ENCODE results near the gene BAIAP3.

BAIAP3 gene

DNA sequence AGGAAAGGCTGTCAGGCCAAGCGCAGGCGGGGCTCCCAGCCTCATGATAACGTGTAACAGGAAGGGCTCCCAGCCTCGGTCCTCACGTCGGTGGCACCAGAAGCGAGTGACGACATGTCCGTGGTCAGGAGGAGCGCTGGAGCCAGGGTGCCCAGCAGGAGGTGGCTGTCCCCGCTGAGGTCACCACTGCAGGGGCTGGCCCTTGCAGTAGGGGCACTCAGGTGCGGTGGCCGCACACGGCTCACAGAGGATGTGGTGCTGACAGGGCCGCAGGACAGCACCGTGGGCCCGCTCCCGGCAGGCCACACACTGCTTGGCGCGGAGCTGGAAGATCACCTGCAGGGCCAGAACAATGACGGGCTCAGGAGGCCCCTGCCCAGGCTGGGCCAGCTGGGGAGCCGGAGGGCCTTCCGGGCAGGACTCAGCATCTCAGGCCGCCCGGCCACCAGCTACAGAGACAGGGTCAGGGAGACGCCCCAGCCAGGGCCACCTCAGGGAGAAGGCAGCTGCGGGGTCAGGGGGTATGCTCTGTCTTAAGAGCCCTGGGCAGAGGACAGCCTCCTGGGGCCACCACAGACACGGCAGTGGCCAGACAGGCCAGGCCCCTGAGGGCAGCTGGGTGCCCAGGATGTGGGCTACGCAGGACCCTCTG is 32.7 kb downstream of the BAIAP3 start:
- no peak for DNase-seq (ENCODE audit: extremely low read depth in 1 of 2, low read depth in 1 of 2)

GRCh38 chr16:1366712-1367299 is 33.4 kb downstream of the BAIAP3 start:
- no peak for DNase-seq (ENCODE audit: extremely low read depth in 1 of 2, low read depth in 1 of 2)

GRCh38 chr16:1367486-1368174 is 34.2 kb downstream of the BAIAP3 start:
- DNase-seq (ENCODE audit: extremely low read depth in 1 of 2, low read depth in 1 of 2), result no peak

DNA sequence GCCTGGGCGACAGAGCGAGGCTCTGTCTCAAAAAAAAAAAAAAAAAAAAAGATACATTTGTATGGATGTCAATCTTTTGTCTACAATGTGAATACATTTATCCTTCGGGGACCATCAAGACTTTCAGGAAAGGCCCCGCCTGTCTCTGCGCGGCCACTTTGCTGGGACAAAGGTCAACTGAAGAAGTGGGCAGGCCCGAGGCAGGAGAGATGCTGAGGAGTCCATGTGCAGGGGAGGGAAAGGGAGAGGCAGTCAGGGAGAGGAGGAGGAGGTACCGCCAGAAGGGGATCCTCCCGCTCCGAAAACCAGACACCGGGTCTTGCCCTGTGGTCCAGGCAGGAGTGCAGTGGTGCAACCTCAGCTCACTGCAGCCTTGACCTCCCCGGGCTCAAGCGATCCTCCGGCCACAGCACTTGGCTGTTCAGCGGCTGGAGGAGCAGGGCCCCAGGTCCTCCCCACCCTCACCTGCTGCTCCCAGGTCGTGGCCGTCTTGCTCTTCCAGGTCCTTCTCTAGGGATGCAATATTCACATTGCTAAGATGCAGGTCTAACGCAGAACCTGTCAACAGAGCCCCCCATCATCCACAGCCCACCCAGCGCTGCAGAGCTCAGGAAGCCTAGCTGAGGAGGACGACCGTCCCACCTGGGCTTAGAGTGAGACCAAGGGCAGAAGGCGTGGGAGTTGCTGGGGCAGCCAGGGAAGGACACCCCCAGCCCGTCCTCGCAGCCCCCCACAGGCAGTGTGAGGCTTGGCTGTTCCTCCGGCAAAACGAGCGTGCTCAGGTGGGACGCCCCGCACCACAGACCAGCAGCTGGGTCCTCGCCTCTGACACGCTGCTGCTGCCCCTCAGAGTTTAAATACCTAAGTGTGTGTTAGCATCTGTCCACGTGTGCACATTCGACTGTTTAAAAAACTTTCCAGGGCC is 37.9 kb downstream of the BAIAP3 start:
- DNase-seq (ENCODE audit: extremely low read depth in 1 of 2, low read depth in 1 of 2), result no peak

DNA sequence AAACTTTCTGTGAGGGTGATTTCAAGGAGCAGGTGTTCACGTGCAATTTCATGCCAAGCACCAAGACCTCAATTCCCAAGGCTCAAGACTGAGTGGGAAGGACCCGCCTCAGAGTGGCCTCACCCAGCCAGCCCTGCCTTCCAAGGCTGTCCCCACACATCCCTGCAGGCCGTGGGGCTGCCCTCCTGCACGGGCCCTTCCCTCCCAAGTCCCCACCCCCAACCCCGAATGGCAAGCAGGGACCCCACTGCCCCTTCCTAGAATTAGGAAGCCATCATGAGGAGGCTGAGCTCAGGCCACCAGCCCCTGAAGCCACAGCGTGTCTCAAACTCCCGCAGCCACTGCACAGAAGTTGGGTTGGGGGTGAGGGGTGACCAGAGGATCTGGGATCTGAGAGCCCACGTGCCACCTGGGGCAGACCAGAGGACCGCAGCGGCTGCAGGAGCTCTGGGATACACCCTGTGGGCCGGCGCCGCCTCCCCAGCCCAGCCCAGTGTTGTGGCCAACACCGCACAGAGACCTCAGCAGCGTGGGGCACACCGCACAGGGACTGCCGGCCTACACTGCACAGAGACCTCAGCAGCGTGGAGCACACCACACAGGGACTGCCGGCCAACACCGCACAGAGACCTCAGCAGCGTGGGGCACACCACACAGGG is 39.0 kb downstream of the BAIAP3 start:
- DNase-seq (ENCODE audit: extremely low read depth in 1 of 2, low read depth in 1 of 2), result no peak

DNA sequence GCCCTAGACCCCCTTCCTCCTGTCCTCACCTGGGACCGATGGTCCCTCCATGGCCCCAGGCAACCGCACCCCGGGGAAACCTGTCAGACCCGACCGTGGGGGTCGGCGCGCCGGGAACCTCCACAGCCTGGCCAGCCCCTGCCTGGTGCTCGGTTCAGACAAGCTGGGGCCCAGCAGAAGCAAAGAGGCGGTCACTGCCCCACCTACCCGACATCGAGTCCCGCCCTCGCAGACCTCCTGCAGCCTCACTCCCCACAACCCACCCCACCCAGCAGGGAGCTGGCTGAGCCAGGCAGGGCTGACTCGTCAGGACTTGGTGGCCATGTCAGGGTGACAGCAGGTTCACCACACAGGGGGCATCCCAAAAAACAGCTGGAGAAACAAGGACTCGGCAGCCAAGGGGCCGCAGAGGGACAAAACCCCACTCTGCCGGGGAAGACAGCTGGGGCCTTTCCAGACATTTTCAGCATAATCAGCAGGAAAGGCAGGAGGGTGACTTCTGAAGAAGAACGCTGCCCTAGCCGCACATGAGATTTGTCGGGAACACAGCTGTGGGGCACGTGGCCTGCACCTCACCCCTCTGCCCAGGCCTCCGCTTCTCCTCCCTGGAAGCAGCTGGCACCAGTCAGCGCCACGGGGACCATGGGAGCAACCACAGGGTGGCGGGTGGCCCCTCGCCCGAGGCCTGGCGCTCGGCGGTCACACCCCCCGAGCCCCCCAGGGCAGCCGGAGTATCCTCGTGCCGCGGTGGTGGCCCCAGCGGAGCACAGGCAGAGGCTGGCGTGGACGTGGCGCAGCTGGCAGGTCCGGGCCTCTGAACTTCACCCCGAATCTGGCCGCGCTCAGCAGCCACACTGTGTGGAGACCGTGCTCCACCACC is 41.2 kb downstream of the BAIAP3 start:
- no peak for DNase-seq (ENCODE audit: extremely low read depth in 1 of 2, low read depth in 1 of 2)

DNA sequence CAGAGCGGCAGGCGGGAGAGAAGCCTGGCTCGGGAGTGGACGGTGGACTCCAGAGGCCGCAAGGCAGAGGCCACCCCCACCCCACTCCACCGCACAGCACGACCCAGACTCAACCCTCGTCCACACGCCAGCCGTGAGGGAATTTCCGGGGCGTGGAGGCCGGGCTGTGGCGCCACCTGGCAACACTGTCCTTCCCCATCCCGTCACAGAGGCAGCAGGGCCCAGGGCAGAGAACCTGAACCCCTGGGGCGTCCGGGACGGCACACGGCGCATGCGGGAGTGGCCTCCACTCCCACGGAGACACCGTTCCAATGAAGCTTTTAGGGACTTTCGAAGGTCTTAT is 41.8 kb downstream of the BAIAP3 start:
- DNase-seq (ENCODE audit: extremely low read depth in 1 of 2, low read depth in 1 of 2), result no peak

- no peak for DNase-seq (ENCODE audit: extremely low read depth in 1 of 2, low read depth in 1 of 2)
These were observed 42.4 kb downstream of the BAIAP3 start for GRCh38 chr16:1375741-1376410.

- no peak for DNase-seq (ENCODE audit: extremely low read depth in 1 of 2, low read depth in 1 of 2)
These were observed 44.1 kb downstream of the BAIAP3 start for GRCh38 chr16:1377406-1378010.

DNA sequence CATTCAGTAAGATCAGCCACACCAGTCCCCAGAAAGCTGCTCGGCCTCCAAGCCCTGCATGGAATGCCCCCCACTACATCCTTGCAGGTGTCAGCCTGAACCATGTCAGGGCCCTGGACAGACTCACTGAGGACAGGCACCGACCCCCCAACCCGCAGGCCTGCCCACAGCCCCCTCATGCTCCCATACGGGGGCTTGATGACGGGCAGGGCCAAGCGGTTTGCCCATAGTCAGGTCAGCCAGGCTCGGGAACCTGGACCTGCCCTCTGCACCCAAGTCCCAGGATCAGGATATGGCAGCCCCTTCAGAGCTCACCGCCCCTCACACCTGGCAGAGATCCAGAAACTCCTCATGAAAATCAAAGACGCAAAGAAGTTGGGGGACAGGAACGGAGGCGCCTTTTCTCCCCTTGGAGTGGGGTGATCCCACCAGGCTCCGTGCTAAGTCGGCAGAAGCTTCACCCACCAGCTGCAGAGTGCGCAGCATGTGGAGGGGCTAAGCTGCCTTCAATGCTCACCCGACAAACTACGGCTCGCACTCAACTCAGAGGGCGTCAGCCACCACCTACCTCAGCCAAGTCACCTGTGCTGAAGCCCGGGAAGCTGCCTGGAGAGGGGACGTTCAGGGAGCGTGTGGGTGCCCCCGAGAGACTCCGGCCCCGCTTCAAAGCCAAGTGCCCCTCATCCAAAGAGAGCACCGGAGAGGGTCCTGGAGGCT is 44.8 kb downstream of the BAIAP3 start:
- no peak for DNase-seq (ENCODE audit: extremely low read depth in 1 of 2, low read depth in 1 of 2)

DNA sequence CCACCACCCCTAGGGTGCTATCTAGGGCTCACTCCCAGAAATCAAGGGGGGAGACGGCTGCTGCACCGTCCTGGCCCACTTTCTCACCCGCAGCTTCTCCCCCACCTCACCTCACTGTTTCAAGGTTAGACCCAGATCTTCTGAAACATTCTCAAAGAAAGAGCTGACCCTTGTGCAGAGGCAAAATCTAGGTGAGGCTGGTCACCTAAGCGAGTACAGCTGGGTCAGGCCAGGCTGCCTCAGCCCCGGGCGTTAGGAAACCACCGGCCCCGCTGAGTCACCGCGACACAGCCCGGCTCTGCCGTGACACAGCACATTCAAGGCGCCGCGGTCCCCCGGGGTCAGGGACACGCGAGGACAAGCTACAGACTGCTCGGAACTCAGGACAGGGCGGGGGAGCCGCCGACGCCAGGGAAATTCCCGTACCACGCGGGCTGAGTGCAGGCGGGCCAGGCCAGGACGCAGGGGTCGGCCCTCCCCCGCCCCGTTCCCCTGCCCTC is 45.4 kb downstream of the BAIAP3 start:
- DNase-seq (ENCODE audit: extremely low read depth in 1 of 2, low read depth in 1 of 2), result peak; percentile 39 to 63

DNA sequence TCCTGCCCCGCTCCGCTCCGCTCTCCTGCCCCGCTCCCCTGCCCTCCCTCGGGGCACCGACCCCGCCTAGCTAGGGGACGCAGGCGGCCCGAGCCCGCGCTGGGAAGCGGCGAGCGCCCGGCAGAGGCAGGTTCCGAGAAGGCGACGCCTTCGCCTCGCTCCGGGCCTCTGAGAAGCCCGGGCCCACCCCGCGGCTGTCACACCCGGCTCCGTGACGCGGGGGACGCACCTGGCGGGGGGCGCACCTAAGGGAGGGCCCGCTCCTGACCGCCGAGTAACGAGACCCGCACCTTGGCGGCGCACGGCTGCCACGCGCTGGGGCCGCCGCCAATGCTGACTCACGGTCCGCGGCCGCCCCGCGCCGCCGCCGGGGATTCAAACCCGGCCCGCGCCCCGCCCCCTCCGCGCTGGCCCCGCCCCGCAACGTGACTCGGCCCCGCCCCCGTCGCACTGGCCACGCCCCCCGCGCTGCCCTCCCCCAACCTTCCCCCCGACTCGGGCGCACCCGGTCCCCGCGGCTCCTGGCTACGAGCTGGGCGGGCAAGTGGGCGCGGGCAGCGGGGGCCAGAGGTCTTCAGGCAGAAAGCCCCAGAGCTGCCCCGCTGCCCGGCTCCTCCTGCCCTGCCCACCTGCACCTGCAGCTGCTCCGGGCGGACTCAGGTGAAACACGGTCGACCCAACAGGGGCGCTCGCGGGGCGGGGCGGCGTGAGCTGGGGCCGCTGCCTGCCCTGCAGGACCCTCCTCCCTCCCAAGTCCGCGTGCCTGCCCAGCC is 46.0 kb downstream of the BAIAP3 start:
- DNase-seq (ENCODE audit: extremely low read depth in 1 of 2, low read depth in 1 of 2), result peak; percentile 28 to 43

GRCh38 chr16:1380195-1380594 is 46.8 kb downstream of the BAIAP3 start:
- no peak for DNase-seq (ENCODE audit: extremely low read depth in 1 of 2, low read depth in 1 of 2)

DNA sequence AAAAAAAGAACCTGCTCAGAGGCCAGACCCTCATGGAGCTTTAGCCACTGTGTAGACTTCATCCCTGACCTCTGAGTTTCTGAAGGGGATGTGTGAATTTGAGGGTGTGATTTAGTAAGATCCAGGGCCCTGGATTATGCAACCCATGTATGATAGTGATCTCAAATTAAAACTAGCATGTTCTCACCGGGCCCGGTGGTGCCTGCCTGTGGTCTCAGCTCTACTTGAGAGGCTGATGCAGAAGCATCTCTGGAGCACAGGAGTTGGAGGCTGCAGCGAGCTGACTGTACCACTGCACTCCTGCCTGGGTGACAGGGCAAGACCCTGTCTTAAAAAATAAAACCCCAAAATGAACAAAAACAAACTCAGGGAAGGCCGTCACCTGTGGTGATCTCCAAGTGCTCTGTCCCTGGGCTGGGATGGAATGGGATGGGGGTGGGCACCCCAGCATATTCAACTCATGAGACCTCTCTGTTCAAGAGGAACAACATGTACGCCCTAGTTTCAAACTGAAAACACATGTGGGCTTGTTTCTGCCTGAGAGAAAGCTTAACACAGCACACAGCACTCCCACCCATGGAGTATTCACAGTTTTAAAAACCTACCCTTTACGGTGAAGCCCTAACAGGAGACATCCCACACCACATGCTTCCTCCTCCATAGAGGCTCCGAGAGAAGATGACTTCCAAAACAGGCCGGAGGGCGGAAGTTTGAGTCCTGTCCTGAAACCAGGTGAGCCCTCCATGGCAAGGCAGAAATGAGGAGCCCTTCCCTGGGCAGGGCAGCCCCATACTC is 48.4 kb downstream of the BAIAP3 start:
- DNase-seq (ENCODE audit: extremely low read depth in 1 of 2, low read depth in 1 of 2), result no peak

- no peak for DNase-seq (ENCODE audit: extremely low read depth in 1 of 2, low read depth in 1 of 2)
These were observed 50.1 kb downstream of the BAIAP3 start for GRCh38 chr16:1383556-1383955.

DNA sequence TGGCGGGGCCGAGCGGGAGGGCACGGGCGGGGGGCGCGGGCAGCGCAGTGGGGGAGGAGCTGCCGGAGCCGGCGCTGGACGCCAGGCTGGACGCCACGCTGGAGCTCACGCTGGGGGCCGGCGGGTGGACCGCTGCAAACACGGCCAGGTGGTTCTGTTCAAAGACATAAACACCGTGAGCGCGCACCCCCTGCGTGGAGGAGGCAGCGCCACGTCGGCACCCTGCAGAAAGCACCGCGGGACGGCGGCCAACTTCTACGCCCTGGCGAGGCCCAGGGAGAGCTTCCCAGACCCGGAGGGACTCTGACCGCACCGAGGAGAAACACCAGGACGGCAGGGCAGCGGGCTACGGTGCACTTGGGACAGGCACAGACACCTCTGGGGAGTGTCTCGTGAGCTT is 51.8 kb downstream of the BAIAP3 start:
- DNase-seq (ENCODE audit: extremely low read depth in 1 of 2, low read depth in 1 of 2), result no peak

DNA sequence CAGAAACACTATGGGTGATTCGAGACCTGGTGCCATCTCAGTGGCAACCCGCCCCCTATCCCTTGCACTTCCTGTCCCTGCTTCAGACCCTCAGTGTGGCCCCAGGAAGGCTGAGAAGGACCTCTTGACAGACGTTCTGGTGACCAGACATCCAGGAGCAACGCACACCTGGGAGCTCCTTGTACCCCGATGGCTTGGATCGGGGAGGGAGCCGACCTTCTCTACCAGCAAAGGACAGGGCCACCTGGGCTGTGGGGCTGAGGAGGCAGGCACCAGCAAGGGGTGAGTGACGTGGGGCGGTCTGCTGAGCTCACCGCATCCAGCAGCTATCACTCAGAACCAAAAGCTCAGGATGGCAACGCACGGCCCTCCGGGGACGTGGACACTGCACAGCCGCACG is 53.9 kb downstream of the BAIAP3 start:
- no peak for DNase-seq (ENCODE audit: extremely low read depth in 1 of 2, low read depth in 1 of 2)
